CD4-positive, alpha-beta T cell treated with Interferon gamma for 1 hour (primary cell): ENCODE results near the gene ACSF3.
A peak's percentile ranks its signal among the peaks of the same experiment; 100 is the strongest.

Experiments used
- DNase-seq: peaks from one replicate; pipeline ENCODE4 v3.0.0-alpha.2; 2020

The ACSF3 gene

DNA sequence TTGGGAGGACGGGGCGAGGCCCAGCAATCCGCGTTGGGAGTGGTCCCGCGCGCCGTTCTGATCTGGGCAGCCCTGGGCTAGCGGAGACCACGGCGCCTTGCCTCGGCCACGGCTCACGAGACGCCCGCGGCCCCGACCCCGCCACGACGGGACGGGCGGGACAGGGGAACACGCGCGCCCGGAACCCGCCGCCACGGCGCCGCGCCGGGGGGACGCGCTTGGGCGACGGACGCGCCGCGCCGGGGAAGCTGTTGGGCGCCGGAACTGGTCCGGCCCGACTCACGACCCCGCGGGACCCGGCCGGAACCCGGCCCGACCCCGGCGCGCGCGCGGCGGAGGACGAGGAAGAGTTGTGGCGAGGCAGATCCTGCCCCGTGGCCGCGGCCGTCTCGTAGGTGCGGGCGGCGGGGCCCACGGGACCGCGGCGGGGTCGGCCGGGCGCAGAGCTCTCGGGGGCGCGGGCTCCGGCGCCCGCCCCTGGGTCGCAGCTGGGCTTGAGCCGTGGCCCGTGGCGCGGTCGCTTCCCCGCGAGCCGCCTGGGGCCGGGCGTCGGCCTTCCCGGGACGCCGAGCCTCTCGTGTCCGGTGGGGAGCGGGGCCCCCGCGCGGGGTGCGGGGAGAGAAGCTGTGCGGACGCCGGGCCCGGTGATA, at the start of gene ACSF3:
Gene ACSF3 (plus strand): TSS at position 251 of the 650 bp plus-strand sequence. CDS start 6,830 bp downstream, outside the sequence.
- peak; percentile 68 for DNase-seq

DNA sequence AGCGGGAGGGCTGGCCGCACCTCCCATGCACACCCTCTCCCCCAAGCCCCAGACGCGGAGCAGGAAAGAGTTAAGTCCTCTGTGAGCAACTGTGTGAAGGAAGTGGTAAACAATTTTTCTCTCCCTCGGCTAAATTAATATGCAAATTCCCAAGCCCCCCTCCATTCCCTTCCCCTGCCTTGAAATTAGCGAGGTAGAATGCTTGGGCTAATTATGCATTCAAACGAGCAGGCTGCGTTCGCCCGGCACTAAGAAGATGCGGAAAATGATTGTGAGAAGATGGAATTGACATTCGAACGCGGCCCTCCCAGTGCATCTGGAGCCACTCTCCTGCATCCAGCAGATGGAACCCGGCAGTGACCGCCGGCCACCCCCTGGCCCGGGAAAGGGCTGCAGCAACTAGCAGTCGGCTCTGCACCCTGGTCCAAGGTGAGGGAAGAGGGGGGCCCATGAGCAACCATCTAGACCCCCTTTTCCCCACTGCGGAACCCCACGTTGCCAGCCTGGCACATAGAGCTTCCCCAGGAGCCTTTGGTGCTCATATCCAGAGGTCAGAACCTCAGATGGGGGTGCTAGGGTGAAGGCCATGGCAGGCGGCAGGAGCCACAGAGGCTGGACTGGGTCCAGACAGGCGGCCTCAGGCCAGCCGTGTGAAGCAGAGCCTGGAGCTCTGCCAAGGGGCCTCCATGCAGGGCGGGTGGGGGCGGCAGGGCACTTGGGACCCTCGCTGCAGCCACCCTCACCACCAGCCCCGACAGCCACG, 49.1 kb upstream of the ACSF3 start:
- no peak for DNase-seq

DNA sequence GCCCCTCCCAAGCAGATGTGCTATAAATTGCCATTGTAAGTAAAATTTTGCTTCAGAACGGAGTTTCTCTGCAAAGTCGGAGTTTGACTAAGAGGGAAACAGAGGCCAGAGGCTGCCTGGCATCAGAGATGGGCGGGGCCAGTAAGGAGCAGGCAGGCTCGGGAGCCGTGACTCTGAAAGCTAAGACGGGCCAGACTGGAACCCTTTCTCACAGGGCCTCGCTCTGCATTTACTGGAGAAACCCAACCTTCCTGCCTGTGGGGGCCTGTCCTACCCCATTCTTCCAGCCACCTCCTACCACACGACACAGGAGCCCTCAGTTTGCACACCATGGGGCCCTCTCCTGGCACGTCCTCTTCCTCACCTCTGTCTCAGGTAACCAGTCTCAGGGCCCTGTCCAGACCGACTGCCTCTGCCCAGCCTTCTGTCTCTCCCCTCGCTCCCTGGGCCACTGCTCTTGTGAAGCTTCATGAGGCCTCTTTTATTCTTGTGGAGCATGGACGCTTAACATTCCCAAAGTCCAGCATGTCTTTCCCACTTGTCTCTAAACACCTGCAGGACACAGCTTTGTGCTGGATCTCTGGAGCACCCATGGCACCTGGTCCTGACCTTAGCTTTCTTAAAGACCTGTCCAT, 48.4 kb upstream of the ACSF3 start:
- DNase-seq, result no peak

DNA sequence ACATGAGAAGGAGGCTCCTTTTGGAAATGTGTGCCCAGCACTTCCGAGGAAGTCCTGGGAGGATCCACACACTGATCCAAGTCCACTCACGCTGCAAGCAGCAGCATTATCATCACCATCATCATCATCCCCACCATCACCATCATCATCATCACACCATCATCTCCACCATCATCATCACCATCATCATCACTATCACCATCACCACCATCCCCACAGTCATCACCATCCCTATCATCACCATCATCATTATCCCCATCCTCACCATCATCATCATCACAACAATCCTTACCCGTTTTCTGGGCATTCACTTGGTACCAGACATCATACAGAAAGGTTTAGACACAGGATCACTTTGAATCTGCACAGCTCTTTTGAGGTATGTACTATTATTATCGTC, 47.8 kb upstream of the ACSF3 start:
- no peak for DNase-seq

DNA sequence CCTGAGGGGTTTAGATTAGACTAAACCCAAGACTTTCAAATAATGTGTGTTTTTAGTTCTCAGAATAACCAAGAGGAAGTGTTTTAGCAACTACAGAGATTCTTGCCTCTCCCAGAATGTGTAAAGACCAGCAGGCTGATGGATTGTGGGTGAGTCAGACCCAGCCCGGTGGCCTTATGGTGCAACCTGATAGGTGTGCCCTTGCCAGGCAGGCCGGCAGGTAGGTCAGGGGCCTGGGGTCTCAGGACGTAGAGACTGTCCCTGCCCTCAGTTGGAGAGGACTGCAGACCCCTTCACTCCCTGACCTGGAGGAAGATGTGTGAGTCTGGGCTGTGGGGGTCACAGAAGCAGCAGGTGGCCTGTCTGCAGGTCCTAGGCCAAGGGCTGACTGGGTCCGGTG, 47.2 kb upstream of the ACSF3 start:
- DNase-seq, result no peak

DNA sequence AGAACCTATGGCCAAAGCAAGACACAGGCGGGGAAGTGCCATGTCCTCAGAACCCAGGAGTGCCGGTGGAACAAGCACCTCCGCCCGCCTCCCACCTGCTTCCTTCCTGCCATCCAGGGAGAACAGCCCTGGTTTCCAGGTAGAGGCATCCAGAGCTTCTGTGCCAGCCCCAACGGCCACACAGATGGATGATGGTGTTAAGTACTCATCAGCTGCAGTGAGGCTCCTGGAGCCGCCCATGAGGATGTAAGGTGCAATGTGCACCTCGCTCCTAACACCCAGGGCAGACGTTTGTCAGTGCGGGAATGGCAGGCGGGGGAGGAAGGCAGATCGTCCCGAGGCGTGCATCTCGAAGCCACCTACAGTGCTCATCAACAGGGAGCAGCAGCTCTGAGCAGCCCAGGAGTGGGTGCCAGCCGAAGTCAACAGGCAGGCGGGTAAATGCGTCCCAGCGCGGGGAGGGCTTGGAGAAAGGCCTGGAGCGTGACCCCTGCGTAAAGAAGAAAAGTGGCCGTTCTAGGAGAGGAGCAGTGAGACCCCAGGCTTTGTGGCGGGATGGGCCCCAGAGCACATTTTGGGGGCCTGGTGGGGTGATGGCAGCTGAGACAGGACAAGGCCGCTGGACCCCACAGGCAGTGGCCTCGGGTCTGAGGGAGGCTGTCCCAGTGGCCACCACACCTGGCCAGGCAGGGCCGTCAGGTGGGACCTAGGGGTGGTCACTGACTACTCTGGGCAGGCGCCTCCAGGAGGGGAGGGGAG, 46.1 kb upstream of the ACSF3 start:
- DNase-seq, result no peak

DNA sequence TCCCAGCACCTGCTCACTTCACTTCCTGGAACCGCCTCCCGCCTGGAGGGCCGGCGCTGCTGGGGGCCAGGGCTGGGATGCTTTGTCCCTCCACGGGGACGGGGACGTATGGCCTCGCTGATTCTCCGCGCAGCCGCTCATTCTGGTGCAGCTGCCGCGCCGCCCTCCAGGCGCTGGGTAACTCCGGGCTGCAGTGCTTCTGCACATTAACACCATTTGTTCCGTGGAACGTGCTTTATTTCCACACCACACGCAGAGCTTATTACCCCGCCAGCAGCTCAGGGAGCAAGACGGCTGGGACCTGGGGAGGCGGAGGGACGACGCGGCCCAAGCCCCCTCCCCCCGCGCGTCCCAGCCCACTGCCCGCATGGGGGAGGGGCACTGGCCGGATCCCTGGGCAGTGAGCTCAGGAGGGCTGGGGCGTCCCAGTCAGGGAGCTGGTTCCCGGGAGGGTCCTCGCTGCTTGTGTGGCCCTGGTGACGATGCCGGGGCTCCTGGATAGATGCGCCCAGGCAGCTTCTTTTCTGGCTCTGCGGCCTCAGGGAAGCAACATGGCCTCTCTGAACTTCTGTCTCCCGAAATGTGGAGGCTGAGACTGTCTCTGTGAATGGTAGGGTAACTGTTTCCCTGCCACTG, 45.4 kb upstream of the ACSF3 start:
- no peak for DNase-seq

DNA sequence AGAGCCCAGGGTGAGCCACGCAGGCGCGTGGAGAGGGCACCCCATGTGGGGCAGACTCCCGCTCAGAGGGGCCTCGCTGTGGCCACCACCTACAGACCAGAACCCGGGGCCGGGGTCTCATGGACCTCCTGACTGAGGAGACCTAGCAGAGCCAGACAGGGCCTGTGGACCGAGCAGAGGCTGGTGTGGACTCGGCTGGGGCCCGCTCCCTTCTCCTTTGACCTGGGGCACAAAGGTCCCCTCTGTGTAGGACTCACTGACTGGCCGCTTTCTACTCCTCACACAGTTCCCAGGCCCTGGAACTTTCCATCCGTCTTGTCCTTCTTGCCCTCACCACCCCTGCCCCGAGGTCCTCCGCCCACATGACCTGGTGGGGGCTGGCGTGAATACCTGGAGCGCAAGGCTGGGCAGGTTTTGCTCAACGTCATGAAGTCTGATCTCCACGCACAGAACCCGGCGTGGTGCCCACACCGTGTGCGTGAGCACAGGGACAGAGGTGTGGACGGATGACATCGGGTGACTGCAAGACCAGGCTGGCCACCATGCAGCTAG, 44.7 kb upstream of the ACSF3 start:
- DNase-seq, result no peak

DNA sequence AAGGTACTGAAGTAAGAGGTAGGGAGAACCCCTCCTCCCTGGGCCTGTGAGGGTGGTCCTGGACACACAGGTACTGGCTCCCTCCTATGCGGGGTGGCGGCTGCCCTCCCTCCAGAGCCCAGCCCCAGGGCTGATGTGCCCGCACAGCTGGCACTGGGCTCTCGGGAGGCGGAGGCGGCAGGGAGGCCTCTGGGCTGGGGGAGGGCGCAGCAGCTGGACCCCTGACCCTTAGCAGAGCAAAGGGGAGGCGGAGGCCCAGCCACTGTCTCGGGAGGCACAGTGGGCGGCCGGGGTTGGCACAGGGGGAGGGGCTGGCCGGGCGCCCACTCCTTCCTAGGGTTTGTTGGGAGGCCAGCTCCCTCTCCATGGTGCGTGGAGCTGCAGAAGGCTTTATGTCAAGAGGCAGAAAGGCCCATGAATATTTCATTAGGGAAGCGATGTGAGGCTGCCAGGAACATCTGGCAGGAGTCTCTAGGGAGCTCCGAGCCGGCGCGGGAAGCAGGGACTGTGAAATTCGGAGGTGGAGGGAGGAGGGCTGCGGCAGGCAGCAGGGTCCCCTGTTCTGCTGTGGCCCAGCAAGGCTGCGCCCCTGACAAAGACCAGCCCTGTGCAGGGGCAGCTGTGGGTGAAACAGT, 44.1 kb upstream of the ACSF3 start:
- DNase-seq, result no peak

DNA sequence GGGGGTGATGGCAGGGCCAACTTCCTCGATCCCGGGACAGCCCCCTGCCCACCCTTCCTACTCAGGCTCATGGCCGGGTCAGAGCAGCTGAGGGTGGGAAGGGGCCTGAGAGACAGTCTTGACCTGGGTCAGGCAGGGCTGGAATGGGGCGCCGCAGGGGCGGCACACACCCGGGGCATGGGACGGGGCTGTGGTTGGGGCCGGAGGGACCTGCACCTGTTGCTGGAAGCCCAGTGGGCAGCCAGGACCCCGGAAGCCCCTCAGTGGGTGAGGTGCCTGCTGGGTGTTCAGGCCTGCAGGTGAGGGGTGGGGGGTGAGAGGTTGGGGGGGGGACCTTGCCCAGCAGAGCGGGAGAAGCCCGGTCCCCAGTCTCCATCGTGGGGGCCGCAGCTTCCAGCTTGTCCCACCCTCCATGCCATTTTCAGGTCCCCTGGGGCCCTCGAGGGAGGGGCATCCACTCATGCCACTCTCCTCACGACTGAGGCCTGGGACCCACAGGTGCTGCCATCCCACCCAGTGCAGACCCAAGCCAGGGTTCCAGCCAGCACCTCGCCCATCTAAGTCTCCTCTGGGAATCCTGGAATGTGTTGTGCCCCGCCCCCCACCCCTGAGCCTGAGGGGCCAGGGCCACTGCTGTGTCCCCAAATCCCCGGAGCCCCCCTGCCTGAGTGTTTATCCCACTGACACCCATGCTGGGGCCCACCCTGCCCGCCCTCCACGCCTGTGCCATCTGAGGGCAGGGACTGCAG, 43.4 kb upstream of the ACSF3 start:
- DNase-seq, result no peak

DNA sequence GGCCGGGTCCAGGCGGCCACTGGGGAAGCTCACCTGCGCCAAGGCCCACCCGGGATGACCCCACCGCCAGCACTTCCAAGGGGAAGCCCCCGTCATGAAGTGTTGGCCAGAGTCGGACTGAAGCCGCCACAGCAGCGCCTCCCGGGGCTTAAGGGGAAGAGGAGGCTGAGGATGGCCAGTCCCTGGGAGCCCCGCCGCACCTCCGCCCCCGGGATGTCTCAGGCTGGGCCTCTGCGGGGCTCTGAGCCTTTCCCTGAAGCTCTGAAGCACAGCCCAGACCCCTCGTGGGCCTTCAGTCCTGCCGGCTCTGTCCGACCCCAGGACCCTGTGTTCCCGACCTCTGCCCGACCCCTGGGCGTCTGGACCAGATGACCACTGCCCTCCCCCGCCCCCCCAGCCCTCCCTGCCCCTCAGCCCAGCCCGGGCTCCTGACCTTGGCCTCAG, 42.8 kb upstream of the ACSF3 start:
- no peak for DNase-seq

DNA sequence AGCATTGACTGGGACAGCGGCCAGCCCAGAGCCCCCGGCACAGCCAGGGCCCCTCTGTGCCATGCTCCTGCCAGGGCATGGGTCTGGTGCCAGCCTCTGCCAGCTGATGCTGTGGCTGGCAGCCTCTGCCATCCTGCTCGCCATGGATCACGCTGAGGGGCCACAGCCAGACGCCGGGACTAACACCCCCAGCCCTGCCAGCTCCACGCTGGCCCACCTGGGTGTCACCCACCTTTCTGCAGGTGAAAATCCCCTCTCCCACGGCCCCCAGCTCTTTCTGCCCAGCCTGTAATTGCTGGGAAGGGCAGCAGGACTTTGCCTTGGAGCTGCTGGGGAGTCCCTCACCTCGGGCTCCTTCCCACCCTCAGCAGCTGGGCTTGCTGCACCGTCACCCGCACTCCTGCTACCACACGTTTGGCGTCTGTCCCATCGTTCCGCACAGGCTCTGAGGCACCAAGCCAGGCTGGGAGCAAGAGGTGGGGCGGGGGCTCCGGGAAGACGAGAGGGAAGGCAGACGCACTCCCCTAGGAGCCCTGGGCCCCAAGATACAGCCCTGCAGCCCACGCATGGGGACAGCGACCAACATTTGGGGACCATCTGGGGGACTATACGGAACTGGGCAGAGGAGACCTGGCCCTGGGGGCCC, 42.0 kb upstream of the ACSF3 start:
- DNase-seq, result no peak

DNA sequence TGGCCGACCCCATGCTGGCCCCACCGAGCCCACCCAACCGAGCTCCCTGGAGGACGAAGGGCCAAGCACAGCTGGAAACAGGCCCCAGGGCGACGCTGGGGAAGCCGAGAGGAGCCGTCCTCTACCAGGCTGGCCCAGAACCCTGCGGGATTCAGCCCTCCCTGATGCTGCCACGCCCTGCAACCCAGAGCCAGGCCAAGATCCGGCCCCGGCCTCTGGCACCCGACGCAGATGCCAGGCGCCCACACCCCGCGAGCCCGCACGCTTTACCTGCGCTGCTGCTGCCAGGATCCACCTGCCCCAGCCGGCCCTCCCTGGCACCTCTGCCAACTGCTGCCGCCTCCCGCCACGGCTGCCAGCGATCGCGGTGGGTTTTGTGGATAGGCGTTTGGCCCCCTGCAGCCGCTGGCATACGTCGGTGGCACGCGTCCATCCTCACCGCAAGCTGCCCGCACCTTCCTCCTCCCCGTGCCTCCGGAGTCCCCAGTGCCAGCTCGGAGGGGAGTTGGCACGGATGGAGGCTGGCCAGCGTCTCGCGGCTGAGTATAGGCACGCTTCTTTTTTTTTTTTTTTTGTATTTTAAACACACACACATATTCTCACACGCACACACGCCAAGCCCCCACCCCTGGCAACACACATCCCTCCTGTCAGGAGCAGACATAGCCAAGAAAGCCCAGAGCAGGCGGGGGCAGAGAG, 41.3 kb upstream of the ACSF3 start:
- no peak for DNase-seq

DNA sequence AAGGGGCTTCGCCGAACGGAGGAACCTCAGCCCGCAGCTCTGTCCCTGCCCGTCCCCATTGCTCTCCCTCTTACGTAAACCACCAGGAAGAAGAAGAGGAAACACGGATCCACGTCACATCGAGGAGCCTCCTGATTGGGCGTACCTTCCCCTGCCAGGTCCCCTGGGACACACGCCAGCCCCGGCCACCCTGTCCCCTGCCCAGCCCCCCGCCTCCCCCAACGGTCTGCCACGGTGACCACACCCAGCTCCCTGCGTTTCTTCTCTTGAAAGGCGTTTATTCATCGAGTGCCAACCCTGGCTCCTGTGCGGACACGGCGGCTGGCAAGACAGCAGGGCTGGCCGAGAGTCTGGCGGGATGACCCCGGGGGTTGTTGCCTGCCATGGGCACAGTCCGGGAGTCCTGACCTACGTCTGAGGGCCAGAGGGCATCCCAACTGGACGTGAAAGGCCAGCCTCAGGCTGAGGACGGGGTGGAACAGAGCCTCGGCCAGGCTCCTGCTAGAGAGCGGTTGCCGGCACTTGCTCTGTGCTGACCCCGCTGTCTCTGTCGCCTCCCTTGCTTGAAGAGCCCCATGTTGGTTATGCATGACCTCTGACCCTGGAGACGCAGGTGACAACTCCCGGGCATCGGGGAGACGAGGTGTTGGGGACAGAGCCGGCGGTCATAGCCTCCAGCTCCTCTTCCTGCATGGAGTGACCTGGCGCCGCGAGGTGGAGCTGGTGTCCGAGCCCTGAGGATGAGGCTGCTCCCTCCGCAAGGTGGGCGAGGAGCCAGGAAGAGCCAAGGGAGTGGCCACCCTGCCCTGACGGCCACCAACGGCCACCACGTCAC, 40.5 kb upstream of the ACSF3 start:
- peak; percentile 53 for DNase-seq

DNA sequence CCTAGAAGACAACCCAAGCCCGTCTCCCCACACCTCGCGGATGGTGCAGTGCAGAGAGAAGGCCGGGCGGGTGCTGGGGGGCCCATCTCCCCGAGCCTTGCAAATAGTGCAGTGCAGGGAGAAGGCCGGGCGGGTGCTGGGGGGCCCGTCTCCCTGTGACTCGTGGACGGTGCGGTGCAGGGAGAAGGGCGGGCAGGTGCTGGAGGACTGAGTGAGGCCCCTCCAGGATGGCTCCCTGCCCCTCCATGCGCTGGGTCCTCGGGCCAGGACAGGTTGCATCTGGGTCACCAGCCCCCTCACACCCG, 40.0 kb upstream of the ACSF3 start:
- no peak for DNase-seq

DNA sequence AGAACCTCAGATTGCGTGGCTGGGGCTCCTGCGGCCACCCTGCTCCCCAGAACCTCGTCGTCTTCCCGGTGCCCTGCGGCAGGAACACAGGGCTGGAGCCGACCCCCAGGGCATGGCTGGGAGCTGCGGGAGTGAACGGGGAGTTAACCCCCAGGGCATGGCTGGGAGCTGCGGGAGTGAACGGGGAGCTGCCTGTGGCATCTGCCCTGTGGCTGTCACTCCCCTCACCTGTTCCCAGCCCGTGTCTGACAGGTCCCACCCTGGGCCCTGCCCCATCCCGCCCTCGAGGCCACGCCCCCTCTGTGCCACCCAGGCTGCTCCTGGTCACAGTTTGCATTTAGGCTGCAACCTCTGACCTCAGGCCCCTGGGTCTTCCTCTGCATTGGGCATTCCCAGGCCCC, 39.4 kb upstream of the ACSF3 start:
- no peak for DNase-seq

DNA sequence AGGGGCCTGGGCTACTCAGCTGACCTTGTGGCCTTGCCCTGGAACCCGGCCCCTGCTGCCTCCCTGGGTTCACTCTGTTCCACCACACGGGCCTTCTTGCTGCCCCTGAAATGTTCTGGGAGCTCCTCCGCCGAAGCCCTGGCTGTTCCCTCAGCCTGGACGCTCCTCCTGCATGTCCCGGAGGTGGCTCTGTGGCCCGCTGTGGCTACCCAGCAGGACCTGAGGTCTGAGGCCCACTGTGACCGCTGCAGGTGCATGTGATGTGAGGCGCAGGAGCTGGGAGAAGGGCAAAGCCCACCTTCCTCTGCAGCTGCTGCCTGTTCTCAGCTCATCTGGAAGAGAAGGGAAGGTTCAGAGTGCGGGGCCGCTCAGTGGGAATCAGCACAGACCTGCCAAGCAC, 38.9 kb upstream of the ACSF3 start:
- no peak for DNase-seq

DNA sequence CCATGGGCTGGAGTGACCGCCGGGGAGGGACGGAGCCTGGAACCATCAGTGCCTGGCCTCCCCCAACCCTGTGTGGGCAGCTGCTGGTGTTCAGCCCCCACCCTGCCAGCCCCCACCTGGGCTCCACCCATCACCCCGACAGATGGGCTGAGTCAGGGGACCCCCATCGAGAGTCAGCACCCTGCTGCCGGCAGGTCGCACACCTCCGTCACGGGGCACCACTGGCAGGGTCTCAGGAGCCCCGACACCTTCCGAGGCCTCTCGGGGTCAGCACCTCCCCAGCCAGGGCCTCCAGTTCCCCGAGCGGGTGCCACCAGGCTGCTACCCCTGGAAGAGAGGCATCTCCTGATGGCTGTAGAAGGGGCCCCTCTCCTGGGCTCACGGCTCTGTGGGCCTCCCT, 38.3 kb upstream of the ACSF3 start:
- DNase-seq, result no peak

DNA sequence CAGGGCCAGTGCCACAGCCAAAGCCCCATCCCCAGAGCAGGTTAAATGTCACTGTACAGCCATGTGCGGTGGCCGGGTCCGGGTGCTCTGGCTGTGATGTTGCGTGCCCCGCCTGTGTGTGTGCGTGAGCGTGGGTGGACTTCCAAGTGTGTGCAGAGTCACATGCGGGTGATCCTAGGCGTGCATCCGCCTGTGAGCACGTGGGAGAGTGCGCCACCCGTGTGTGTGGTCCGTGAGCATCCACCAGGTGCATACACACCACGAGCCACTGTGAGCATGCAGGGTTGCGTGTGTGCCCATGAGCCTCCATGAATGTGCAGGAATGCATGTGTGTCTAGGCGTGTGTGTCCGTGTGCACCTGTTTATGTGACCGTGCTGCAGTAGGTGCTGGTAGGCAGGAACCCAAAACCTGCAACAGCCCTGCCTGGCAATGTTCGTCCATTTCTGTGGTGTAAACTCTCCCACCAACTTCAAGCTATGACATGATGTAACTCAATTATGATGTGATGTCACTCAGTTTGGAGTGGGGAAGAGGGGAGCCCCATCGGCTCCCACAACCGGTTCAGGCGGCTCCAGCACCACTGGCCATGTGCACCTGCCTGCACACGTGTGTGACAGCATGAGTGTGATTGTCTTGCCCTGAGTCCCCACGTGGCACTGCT, 37.6 kb upstream of the ACSF3 start:
- DNase-seq, result no peak
